ENCODE results near the gene TMEM91.

GRCh38 chr19:41410336-41411054, 34.2 kb downstream of the TMEM91 start:
- TF ChIP-seq CTCF (IDR thresholded peaks at IDR 0.05) (no peak), EP300 (IDR thresholded peaks at IDR 0.05) (no peak), POLR2AphosphoS5 (IDR thresholded peaks at IDR 0.05) (no peak)

Measured in esophagus muscularis mucosa (tissue), 4 donors.